BE2C (cell line): ENCODE data around the gene ZNF439.
"Not testable (repeated sequence)": the region's sequence is repeated elsewhere in the genome, so short reads cannot be mapped to it uniquely, and the experiment has no call there.

Experiments used
- DNase-seq: peaks from one replicate; pipeline ENCODE4 v3.0.0-alpha.2; 2020
- H3K27me3 ChIP-seq: fragments of 250-450 bp; sonication (Bioruptor Pico); 2 replicates; pipeline ENCODE4 v1.5.1; 2020; ENCODE audit warnings: mild to moderate bottlenecking
- H3K36me3 ChIP-seq: fragments of 250-450 bp; sonication (Bioruptor Pico); 2 replicates; pipeline ENCODE4 v1.5.1; 2020; ENCODE audit warnings: mild to moderate bottlenecking
- H3K4me1 ChIP-seq: fragments of 250-450 bp; sonication (Bioruptor Pico); 2 replicates; pipeline ENCODE4 v1.5.1; 2020
- H3K4me3 ChIP-seq: 2 replicates; pipeline ENCODE4 v1.5.1; 2011; ENCODE audit warnings: low read depth, low read length
- H3K9me3 ChIP-seq: fragments of 250-450 bp; sonication (Bioruptor Pico); 2 replicates; pipeline ENCODE4 v1.5.1; 2020
- CTCF ChIP-seq: IDR thresholded peaks from 2 replicates; pipeline ENCODE4 v1.5.1; 2012; ENCODE audit warnings: mild to moderate bottlenecking, low read depth, low read length

ZNF439 gene

GRCh38 chr19:11882606-11883005 is 34.1 kb downstream of the ZNF439 start:
- no peak for DNase-seq
- H3K36me3 ChIP-seq: no peaks in the 10 kb centered on the region
- no peak overlapping the region for H3K4me3 ChIP-seq
- TF ChIP-seq CTCF: no peak
- no peaks in the 10 kb centered on the region for H3K9me3 ChIP-seq
- H3K27me3 ChIP-seq: no peaks in the 10 kb centered on the region
- H3K4me1 ChIP-seq: no peaks in the 10 kb centered on the region

GRCh38 chr19:11887234-11887610 is 38.7 kb downstream of the ZNF439 start:
- Histone ChIP-seq H3K4me1 (no peaks in the 10 kb centered on the region), H3K9me3 (no peaks in the 10 kb centered on the region), H3K27me3 (no peaks in the 10 kb centered on the region), H3K36me3 (no peaks in the 10 kb centered on the region), H3K4me3 (peak overlapping the region; percentile 79)
- TF ChIP-seq CTCF: no peak
- DNase-seq: no peak

GRCh38 chr19:11887611-11888531 is 39.3 kb downstream of the ZNF439 start, which contains the start of gene ZNF69:
Gene ZNF69 (plus strand): TSS chr19:11887782. CDS start chr19:11887924, 142 bp downstream.
- H3K4me3 ChIP-seq: peak within 1 kb of the TSS; percentile 79
- TF ChIP-seq CTCF: peak; percentile 34
- no peaks in the 10 kb centered on the region for H3K27me3 ChIP-seq
- H3K4me1 ChIP-seq: no peaks in the 10 kb centered on the region
- DNase-seq: peak; percentile 91
- no peaks in the 10 kb centered on the region for H3K9me3 ChIP-seq
- H3K36me3 ChIP-seq: no peaks in the 10 kb centered on the region

- H3K36me3 ChIP-seq, H3K4me3 ChIP-seq, H3K27me3 ChIP-seq, H3K4me1 ChIP-seq, DNase-seq, H3K9me3 ChIP-seq: not testable (repeated sequence)
Measured at GRCh38 chr19:11889901-11890300, 41.4 kb downstream of the ZNF439 start.

- DNase-seq: no peak
- no peaks in the 10 kb centered on the region for H3K9me3 ChIP-seq
- no peak overlapping the region for H3K4me3 ChIP-seq
- no peak for TF ChIP-seq CTCF
- H3K27me3 ChIP-seq: no peaks in the 10 kb centered on the region
- H3K36me3 ChIP-seq: no peaks in the 10 kb centered on the region
- H3K4me1 ChIP-seq: no peaks in the 10 kb centered on the region
Measured at GRCh38 chr19:11890634-11891033, 42.1 kb downstream of the ZNF439 start.

GRCh38 chr19:11894851-11895250 is 46.3 kb downstream of the ZNF439 start:
- Histone ChIP-seq H3K4me3 (no peak overlapping the region), H3K4me1 (no peaks in the 10 kb centered on the region), H3K36me3 (no peaks in the 10 kb centered on the region), H3K9me3 (no peaks in the 10 kb centered on the region), H3K27me3 (no peaks in the 10 kb centered on the region)
- no peak for DNase-seq
- TF ChIP-seq CTCF: no peak
